ENCODE data around the gene MAP3K8. TPM values are rescaled to one million over a fixed set of nuclear protein-coding genes. Genes with fewer than 3 reads are reported as not detected.
"Not testable (repeated sequence)": the region's sequence is repeated elsewhere in the genome, so short reads cannot be mapped to it uniquely, and the experiment has no call there.

The MAP3K8 gene
- total and polyA plus RNA-seq, 7 donors, result 2.4 to 8.3 (median 4.4) TPM

DNA sequence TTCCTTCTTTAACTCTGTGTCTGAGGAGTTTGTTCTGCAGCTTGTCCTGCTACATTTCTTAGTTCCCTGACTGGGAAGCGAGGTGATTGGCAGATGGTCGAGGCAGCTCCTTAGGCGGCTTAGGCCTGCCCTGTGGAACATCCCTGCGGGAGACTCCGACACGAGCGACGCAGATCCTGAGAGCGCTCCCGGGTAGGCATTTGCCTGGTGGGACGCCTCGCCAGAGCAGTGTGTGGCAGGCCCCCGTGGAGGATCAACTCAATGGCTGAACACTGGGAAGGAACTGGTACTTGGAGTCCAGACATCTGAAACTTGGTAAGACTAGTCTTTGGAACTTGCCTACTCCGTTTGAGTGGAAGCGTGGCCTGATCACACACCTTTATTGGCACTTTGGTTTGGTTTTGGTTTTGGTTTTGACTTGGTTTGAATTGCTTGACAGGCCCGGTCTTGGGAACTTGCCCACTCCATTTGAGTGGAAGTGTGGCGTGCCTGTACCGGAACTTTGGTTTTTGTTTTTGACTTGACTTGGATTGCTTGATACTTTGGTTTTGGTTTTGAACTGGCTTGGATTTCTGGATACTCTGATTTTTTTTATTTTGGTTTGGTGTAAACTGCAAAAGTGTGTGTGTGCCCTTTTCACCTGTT is 42.6 kb downstream of the MAP3K8 start:
- WGBS, 3 donors, result 90 to 97% (median 92%) methylated on average over 18 of the region's 18 CpGs
- Histone ChIP-seq H3K4me3 (no peak overlapping the region), H3K27me3 (ENCODE audit: insufficient read depth in 3 of 3, low read length in 2 of 3) (no peaks in the 10 kb centered on the region), H3K36me3 (ENCODE audit: insufficient read depth in 1 of 2, low read depth in 1 of 2) (no peaks in the 10 kb centered on the region), H3K27ac (no peak overlapping the region), H3K4me1 (no peaks in the 10 kb centered on the region), H3K9me3 (no peaks in the 10 kb centered on the region)
- TF ChIP-seq, protein P1, sequence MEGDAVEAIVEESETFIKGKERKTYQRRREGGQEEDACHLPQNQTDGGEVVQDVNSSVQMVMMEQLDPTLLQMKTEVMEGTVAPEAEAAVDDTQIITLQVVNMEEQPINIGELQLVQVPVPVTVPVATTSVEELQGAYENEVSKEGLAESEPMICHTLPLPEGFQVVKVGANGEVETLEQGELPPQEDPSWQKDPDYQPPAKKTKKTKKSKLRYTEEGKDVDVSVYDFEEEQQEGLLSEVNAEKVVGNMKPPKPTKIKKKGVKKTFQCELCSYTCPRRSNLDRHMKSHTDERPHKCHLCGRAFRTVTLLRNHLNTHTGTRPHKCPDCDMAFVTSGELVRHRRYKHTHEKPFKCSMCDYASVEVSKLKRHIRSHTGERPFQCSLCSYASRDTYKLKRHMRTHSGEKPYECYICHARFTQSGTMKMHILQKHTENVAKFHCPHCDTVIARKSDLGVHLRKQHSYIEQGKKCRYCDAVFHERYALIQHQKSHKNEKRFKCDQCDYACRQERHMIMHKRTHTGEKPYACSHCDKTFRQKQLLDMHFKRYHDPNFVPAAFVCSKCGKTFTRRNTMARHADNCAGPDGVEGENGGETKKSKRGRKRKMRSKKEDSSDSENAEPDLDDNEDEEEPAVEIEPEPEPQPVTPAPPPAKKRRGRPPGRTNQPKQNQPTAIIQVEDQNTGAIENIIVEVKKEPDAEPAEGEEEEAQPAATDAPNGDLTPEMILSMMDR (IDR thresholded peaks at IDR 0.05), result no peak
- no peak for DNase-seq
- intact Hi-C loops (cut with DNase I), result no loop called here
- no peak for ATAC-seq

DNA sequence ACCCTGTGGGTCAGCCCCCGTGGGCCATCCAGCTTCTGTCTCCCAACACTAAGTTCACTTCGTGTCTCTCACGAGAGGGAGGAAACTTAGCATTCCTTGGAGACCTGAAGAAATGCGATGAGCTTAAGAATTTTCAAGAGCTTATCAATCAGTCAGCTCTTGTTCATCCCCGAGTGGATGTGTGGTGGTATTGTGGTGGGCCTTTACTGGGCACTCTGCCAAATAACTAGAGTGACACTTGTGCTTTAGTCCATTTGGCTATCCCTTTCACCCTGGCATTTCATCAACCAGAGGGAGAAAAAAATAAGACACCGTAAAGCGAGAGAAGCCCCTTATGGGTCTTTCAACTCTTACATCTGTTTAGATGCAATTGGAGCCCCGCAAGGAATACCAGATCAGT is 45.5 kb downstream of the MAP3K8 start:
- WGBS, 3 donors, result 65 to 77% (median 67%) methylated on average over 8 of the region's 8 CpGs
- ATAC-seq, result not testable (repeated sequence)

DNA sequence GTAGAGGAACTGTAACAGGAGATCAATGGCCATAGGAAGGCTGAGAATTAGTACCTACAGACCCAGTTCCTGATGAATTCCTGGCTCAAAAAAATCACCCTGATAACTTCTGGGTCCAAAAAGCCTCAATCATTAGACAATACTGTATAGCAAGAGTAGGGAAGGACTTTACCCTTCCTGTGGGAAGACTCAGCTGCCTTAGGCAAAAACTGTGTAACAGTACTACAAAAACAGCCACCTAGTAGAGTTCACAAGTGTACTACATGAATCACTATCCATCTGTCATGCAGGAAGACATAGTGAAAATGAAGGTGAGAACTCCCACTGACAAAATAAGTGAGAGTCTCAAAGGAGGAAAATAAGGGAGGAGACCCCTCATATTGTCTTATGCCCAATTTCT is 47.6 kb downstream of the MAP3K8 start:
- no peak for DNase-seq
- H3K27ac ChIP-seq, result no peak overlapping the region
- H3K27me3 ChIP-seq (ENCODE audit: insufficient read depth in 3 of 3, low read length in 2 of 3), result no peaks in the 10 kb centered on the region
- H3K9me3 ChIP-seq, result no peaks in the 10 kb centered on the region
- no peak overlapping the region for H3K4me3 ChIP-seq
- no peaks in the 10 kb centered on the region for H3K4me1 ChIP-seq
- no peak for ATAC-seq
- TF ChIP-seq, protein P1 (IDR thresholded peaks at IDR 0.05), result no peak
- H3K36me3 ChIP-seq (ENCODE audit: insufficient read depth in 1 of 2, low read depth in 1 of 2), result no peaks in the 10 kb centered on the region
- intact Hi-C loops (cut with DNase I), result no loop called here

More for the DNA sequence above, 45.5 kb downstream of the MAP3K8 start:
- H3K9me3 ChIP-seq; H3K27ac ChIP-seq; H3K4me1 ChIP-seq; DNase-seq; H3K36me3 ChIP-seq (ENCODE audit: insufficient read depth in 1 of 2, low read depth in 1 of 2); H3K4me3 ChIP-seq; H3K27me3 ChIP-seq (ENCODE audit: insufficient read depth in 3 of 3, low read length in 2 of 3); intact Hi-C loops (cut with DNase I): not testable (repeated sequence)

DNA sequence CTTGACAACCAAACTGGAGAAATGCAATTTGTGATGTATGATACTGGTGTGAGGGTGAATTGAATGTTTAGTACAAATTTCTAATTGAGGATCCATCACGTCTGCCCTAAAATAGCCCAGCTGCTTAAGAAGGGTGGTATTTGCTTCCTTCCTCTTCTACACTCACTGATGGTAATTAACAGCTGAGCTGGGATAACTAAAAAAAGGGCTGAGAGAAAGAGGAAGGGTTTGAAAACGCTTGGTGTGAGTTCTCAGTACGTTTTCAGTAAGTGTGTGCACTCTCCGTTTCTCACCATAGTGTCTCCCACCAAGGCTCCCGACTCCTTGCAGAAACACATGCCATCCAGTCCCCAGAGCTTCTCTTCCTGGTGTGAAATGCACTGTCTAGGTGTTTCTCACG is 54.3 kb downstream of the MAP3K8 start:
- Histone ChIP-seq H3K36me3 (ENCODE audit: insufficient read depth in 1 of 2, low read depth in 1 of 2) (no peaks in the 10 kb centered on the region), H3K9me3 (no peaks in the 10 kb centered on the region), H3K27ac (no peak overlapping the region), H3K4me1 (no peaks in the 10 kb centered on the region), H3K27me3 (ENCODE audit: insufficient read depth in 3 of 3, low read length in 2 of 3) (no peaks in the 10 kb centered on the region), H3K4me3 (no peak overlapping the region)
- TF ChIP-seq, protein P1 (IDR thresholded peaks at IDR 0.05), result no peak
- ATAC-seq, result no peak
- 35 to 44% (median 37%) methylated on average over 6 of the region's 6 CpGs for WGBS, 3 donors
- intact Hi-C loops (cut with DNase I), result no loop called here
- DNase-seq, result no peak

DNA sequence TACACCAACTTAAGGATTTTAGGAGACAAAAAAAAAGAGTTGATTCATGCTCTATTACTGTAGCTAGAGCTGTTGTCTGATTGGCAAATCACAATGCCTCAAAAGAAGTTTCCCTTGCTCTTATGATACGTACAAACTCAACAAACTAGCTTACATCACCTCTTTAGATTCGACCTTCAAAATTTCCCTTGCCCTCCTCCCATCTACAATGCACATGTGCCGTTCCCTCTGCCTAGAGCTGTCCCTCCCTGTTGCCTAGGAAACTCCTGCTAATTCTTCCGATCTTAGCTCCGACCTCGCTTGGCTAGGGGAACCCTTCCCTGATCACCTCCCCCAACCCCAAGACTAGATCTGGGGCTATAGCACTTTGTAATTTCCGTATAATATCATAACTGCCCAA is 55.4 kb downstream of the MAP3K8 start:
- Histone ChIP-seq H3K4me1 (no peaks in the 10 kb centered on the region), H3K27me3 (ENCODE audit: insufficient read depth in 3 of 3, low read length in 2 of 3) (no peaks in the 10 kb centered on the region), H3K9me3 (no peaks in the 10 kb centered on the region), H3K36me3 (ENCODE audit: insufficient read depth in 1 of 2, low read depth in 1 of 2) (no peaks in the 10 kb centered on the region), H3K27ac (no peak overlapping the region), H3K4me3 (no peak overlapping the region)
- intact Hi-C loops (cut with DNase I), result no loop called here
- WGBS, 3 donors, result 46 to 50% (median 46%) methylated on average over 7 of the region's 7 CpGs
- ATAC-seq (no peak), DNase-seq (no peak)
- TF ChIP-seq, protein P1 (IDR thresholded peaks at IDR 0.05), result no peak

Measured in psoas muscle (tissue), 8 donors.